NCI-H2081 treated with DMSO at 0.1 percent for 48 hours (cell line): ENCODE measurements around the gene NFIA.
A peak's percentile ranks its signal among the peaks of the same experiment; 100 is the strongest.

Source experiments
- DNase-seq: peaks from one replicate; lab custom pipeline; 2025; lab: John Stamatoyannopoulos, UW

The NFIA gene

DNA sequence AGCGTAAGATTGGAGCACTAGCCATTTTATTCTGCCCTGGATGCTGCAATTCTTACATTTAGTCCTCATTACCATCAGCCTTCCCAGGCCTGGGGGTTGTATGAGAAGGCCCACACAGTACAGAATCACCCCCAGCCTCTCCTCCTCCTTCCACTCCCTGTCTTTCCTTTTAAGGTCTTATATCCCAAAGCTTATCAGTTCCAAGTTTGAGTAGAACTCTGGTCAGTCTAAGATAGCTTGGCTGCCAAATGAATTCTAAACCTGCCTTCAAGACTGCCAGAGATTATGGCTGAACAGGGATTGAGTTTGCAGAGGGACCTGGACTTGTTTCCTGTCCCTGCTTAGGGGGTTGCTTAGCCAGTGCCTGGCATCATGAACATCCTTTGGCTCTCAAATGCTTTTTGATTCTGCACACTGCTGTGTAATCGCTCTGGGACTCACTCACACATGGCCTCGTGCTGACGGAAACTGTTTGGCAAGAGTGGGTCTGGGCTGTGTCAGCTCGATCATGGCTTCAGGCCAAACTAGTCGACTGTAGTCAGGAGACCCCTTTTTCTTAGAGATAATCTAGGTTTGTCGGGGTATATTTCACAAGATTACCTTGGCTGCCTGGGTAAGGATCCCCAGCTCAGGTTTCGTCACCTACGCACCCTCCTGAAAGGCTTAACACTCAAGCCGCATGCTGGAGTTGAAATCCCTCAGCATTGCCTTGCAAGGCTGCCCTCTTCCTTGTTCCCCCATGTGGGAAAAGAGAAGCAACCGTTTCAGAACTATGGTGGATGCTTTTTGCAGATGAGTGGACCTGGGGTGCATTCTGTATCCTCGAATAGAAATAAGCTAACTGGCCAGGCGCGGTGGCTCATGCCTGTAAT, 252.6 kb downstream of the NFIA start:
- DNase-seq: no peak

DNA sequence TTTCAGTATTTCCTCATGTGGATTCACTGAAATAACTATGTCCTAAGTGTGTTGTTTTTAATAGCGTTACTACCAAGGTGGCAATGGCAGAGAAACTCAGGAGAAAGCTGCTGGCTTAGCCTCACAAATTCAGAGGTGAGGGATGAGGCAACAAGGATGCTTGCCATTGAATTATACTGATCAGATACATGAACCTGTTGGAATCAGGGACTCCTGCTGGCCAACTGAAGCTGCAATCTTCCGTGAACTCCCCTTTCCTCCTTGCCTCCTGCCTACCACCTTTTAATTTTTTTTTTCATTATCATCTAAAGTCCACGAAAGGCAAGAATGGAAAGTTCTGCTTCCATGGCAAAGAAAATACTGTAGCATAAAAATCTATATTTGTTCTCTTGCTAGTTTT, 254.7 kb downstream of the NFIA start:
- no peak for DNase-seq

DNA sequence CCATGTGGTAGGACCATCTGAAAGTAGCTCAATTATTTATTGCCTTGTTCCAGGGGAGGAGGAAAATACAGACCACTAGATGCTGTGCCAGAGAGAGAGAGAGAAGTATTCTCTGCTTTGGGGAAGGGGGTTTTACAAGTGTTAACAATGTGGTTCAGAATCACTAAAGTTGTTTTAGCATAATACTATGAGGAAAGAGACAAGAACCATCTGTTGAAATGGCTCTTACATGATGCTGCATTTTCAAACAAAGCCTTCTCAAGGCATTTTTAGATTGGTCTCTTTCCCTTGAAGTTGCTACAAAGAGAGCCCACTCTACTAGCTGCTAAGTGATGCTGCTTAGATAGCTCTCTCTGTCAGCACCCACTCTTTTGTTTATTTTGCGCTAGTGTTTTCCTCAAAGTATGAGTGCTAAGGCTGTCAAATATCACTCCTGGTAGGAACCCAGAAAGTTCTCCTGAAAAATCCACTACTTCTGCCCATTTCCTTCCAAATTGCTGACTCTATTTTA, 255.1 kb downstream of the NFIA start:
- DNase-seq: no peak

DNA sequence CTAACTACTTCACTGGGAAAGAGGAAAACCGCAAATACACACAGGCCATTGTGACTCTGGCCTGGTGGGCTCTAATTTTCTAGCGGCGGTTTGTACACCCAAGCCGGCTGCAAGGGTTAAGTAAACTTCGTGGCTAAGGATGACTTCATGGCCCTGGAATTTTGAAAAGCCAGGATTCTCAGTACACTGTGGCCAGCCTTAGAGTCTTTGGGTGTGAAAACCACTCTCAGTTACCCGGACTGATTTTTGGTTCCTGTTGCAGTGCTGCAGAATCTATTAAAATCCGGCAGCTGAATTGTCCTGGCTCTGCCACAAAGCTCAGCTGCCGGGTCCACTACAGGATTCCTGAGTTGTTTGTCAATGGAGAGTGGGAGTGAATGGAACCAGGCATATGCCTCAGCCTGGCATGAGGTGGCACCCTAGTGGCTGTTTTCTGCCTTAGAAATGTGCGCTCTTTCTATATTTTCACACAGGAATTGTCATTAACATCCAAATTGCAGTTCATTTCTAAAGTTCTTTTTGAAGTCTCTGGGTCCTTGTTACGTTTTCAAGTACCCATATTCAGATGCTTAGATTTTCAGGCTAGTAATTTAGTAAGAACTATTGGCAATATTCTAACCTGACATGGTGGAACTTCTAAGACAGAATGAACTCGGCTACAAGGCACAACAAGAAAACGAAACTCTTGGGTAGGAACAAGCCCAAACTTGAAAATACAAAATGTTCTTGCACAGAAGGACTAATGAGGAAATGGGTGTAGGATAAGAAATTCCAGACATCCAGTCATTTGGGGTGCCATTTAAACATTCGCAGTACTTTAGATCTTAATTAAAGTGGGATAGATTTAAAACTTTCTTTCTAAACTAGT, 255.9 kb downstream of the NFIA start:
- peak; percentile 34 for DNase-seq

DNA sequence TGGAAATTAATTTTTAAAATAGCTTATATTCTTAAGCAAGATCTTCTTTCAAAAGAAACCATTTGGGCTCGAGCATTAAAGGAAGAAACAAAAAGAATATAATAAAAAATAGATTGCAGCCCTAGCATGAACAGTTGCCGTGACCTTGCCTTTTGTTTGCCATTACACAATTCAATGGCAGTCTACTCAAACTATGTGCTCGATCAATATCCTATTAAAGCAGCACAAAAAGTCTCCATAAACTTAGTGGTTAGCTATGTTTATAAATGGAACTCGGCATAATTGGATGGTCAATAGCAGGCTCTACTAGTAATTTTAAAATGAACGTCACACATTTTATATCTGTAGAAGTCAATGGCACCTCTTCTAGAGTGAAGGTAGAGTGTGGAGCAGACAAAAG, 256.5 kb downstream of the NFIA start:
- DNase-seq: no peak

DNA sequence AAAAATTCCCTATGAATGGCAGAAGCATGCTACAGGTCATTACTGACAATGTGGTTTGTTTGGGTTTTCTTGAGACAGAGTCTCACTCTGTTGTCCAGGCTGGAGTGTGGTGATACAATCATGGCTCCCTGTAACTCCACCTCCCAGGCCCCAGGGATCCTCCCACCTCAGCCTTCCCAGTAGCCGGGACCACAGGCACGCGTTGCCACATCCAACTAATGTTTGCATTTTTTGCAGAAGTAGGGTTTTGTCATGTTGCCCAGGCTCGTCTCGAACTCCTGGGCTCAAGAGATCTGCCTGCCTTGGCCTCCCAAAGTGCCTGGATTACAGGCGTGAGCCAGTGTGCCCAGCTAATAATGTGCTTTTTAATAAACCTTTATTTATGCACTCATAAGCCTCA, 259.1 kb downstream of the NFIA start:
- DNase-seq: no peak

DNA sequence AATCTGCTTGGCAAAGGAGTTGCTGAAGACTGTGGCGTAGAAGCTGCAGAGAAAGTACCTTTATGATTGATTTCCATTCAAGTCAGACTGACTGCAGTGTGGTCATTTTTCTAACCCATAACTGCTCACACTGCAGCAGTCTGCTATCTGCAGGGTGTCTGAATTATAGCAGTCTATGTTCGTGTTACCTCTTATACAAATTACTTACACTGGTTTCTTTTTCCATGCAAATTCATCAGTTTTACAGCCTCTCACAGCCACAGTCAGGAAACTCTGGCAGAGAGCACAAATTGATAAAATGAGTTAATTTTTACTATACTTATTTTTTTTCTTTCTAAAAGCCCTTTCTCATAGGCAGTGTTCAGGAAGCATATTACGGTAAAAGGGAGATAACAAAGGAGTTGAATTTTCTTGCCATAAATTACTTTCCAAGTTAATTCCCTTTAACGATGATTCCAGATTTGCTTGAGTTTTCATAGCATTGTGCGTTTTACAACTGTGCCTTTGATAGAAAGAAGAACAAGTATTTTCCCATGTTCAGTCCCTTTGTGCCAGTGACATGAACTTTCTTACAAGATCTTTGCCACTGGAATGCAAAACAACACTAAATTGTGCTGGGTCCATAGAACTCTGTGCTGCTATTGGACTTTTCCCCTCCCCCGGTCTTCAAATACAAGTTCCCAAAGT, 261.5 kb downstream of the NFIA start:
- no peak for DNase-seq

DNA sequence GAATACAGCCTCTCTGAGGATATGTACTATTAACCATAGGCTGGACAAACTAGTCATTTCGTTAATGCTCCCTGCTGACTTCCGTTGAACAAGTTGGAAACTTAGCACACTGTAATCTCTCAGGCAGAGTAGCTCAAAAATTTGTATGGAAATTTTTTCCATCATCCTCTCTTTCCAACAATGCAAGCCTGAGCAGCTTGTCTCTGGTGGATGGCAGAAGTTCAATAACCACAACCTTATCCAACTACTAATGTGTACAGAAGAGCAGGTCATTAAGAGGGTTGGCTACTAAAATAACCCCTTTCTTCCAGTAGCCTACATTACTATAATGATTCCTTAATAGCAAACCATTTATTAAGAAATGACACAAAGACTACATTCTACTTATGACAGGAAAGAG, 262.3 kb downstream of the NFIA start:
- no peak for DNase-seq

DNA sequence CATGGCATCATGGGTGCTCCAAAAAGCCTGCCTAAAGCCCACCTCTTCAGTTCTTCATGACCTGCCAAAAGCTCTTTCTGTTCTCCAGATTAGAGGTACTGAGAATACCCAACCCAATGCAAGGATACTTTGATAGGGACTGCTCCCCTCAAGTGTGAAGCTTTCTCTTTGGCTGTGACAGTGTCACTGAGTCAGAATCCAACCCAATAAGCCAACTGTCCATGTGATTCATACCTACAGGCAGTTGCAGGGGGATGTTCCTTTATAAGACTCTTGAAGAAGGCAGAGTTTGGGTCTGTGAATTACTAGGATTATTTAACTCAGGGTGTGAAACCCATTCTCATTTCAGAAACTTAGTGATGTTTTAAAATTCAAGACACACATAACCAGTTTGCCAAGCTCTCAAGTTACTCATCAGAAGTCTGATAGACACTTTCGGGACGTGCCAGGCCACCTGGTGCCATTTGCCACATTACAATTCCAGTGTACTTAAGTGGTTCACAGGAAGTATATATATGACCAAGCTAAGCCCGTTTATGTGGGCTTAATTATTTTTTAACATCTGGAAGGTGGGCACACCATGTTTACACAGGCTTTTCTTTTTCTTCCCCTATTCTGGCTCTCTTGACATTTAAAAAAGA, 265.8 kb downstream of the NFIA start:
- no peak for DNase-seq

DNA sequence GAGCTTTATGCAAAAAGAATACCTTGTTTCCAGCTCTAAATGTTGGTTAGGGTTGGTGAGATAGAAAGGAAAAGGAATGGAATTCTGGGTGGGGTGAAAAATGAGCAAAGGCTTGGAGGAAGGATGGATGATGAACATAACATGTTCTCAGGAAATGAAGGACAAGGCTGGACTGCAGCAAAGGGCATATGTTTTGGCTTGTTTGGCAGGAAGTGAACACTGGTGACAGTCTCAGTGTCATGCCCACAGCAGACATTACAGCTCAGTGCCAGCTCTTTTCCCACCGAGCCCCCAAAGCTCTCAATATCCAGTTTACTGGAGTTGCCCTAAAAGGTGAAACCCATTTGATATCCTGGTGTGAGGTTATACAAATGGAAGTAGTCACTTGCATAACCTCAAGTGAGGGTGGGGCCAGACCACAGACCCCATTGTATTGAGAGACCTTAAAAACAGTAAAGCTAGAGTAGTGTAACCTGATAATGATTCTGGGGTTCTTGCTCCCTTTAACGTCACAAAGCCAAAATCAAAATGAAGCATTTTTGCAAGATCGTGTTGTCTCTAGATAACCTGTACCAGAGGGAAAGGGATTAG, 270.6 kb downstream of the NFIA start:
- DNase-seq: no peak

DNA sequence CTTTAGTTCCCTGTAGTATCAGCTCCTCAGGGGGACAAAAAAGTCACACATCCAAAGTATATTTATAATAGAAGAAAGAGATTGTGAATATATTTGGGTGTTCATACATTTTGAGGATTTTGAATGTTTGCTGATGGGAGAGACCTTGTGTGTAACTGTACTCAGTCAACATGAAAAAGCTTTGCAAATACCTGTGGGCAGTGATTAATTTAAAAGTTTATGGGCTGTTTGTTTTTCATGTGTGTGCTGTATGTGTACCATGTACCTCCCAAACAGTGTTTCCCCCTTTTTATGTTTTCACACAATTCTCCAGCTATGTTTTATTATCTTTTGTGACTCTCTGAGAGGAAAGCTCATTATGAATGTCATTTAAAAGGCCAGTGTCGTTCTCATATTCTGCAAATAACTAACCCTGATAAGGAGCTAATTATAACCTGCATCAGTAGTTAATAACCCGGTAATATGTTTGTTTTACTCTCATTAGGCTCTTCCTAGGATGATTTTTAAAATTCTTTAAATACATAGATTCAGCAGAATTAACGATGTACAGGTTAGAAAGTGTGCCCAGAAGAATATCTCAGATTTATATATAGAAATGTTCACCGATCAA, 271.5 kb downstream of the NFIA start:
- DNase-seq: no peak

DNA sequence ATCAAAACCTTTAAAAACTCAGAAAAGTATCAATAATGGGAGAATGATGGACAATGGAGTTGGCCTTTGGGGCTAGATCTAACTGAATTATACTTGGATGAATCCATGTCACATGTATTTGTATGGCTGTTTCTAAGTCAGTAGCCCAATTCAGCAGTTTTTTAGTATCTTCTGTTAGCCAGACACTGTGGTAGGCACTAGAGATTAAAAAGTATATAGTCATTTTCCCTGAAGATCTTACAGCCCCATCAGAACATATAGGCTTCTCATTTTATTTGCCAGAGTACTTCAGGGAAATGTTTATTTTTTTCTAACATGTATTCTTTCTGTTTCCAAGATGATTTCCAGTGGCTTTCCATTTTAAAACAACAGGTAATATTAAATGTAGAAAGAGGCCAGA, 273.7 kb downstream of the NFIA start:
- DNase-seq: no peak

DNA sequence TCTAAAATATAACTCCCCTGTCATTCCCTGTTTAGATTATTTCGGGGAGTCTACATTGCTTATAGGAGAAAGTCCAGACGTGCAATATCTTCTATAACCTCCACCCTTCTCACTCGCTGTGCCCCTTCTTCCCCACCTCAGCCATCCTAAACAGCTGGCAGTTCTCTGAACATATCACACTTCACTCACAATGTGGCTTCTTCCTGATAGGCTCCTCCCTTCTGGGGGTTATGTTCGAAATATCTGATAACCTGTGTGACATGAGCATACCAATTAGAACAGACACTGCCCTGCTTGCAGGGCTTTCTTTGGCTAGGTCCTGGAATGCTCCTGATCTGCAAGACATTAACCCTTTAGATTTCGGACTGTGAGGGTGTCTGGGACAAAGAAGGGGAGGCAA, 274.6 kb downstream of the NFIA start:
- DNase-seq: no peak

DNA sequence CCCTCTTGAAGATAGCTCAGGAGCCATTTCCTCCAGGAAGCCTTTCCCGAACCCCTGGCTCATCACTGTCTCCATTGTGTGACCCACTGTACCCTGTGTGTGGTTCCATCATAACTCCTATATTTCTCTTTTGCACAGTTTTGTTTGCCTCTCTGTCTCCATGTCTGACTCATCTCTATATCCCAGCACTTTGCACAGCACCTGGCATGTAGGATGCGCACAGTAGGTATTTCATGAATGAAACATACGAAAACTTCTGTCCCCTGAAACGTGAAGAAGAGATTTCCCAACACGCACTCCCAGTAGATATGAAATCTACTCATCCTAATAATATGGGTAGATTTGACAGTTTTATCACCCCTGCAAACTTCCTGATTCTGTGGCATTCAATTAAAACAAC, 275.2 kb downstream of the NFIA start:
- no peak for DNase-seq

DNA sequence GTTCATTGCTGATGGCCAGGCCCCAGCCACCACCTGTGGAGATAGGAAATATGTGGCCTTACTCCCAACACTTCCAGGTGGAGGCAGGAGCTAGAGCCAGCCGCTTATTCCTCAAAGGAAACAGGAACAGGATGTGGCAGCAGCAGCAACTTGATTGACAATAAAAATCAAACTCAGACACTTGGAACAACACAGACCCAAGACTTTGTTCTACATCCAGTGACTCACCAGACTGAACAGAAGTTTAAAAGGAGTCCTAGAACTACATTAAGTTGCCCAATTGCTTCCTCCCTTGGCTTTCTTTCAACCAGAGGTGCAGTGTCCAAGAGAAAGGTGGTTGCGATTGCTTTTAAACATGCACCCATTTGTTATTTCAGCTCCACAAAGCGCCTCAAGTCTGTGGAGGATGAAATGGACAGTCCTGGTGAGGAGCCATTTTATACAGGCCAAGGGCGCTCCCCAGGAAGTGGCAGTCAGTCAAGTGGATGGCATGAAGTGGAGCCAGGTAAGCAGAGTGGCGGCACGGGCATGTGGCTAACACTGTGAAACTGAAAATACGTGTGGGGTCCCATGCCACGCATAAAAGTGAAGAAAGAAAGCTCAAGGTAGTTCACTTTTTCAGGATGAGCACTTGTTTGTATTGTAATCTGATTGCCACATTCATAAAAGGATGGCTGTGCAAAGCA, 276.6 kb downstream of the NFIA start:
- DNase-seq: no peak

DNA sequence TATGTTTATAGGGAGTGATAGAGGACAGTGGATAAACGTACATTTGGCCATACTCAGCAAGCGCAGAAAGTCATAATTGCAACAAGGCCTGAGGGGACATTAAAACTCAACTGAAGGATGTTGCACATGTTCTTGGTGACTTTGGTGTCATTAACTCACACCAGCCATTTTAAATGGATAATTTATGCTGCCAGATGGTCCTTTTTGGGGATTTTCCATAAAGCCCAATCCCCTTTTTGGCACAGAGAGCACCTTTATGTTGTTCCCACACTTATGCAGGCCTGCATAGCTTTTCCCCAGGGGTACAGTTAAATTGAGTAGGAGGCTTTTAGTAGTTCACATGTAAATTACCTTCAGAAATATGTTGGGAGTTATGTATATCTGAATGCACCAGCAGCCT, 279.6 kb downstream of the NFIA start:
- DNase-seq: no peak

DNA sequence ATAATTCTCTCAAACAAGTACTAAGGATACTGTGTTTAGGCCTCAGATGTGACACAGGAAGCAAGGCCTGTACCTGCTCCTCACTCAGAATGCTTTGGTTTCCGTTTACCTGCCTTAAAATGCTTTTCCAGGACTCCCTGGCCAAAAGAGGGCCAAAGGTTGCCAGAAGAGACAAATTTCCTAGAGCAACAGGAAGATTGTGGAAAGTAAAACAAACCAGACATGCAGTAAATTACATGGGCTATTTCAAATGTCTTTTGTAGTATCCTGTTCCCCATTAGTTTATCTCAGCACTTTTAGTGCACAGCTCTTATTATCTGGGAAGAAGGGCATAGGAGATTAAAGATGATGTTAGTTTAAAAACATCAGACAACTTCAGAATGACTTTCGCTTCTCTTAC, 280.0 kb downstream of the NFIA start:
- no peak for DNase-seq

DNA sequence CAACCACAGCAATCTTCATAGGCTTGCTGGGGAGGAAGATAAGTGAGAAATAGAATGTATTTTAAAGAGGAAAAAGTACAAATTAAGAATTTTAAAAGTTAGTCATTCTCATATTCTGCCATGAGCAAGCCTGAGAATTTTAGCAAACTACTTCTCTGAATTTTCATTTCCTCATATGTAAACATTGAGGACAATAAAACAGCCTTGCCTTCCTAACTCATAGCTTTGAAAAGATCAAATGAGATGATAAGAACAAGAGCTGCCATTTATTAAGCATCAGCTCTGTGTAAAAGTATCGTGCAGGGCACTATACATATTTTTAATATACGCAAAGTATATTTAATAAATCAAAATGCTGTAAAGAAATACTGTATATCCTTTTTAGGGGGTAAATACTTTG, 286.0 kb downstream of the NFIA start:
- no peak for DNase-seq

DNA sequence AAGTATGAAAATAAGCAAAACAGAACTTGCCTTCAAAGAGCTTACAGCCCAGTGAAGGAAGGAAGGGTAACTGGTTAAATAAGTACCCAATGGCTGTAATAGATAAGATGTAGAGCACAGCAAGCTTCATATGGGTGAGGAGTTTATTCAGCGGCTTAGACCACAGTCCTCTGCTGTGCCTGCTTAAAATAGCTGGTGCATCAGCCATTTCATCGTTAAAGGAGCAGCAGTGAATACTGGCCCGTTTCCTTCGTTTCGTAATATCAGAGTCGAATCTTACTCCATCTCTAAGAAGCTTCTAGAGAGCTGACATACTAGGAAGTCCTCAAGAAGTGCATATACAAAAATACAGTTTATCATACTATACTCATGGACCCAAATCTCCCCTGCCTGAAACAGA, 286.5 kb downstream of the NFIA start:
- DNase-seq: no peak

DNA sequence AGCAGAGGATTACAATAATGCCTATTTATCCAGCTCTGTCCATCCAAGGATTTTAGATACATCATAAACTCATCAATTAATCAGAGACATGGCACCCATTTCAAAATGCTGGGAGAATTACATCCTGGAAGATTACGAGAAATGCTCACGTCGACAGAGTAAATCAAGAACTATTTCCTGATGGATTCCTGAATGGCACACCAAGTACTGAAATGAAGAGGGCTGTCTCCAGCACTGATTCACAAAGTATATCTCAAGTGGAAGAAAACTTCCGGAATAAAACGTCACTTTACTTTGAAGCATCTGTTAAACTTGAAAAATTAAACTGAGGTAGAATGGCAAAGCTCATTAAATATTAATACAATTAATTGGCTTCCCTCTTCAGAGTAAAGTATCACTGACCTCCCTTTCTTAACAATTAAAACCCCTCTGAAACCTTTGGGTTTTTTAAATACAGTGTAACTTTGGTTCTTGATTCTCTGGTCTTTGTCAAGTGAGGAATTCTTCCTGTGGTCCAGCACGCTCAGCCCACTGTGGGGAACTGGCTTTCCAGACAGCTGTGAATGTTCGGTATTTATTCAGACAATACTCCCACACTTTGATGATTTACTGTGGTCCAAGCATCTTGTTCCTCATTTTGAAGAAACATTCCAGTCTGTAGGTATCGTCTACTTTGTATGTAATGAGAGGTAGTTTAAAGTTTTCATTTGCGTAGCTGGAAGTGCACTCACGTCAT, 288.0 kb downstream of the NFIA start:
- DNase-seq: no peak
